Measurements from ENCODE around the gene ATG5.
"Not testable (repeated sequence)": the region's sequence is repeated elsewhere in the genome, so short reads cannot be mapped to it uniquely, and the experiment has no call there.

ATG5 gene

DNA sequence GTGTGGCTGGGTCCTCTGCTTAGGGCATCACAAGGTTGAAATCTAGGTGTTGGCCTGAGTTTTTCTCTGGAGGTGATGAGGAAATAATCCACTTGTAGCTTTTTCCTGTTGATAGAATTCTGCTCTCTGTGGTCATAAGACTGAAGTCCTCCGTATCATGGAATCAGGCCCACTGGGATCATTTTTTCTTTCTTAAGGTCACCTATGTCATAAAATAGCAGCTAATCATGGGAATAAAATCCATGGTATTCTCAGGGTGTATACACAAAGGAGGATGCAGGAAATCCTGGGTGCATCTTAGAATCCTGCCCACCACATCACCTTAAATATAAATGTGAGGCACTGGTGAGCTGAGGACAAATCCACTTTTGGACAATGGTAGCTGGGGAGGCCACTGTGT is 166.7 kb downstream of the ATG5 start:
- Histone ChIP-seq H3K27me3 (no peaks in the 10 kb centered on the region), H3K27ac (no peak overlapping the region), H3K9me3 (no peaks in the 10 kb centered on the region), H3K36me3 (no peaks in the 10 kb centered on the region), H3K4me3 (no peak overlapping the region), H3K4me1 (no peaks in the 10 kb centered on the region)
- no peak for DNase-seq
- TF ChIP-seq, protein P1, sequence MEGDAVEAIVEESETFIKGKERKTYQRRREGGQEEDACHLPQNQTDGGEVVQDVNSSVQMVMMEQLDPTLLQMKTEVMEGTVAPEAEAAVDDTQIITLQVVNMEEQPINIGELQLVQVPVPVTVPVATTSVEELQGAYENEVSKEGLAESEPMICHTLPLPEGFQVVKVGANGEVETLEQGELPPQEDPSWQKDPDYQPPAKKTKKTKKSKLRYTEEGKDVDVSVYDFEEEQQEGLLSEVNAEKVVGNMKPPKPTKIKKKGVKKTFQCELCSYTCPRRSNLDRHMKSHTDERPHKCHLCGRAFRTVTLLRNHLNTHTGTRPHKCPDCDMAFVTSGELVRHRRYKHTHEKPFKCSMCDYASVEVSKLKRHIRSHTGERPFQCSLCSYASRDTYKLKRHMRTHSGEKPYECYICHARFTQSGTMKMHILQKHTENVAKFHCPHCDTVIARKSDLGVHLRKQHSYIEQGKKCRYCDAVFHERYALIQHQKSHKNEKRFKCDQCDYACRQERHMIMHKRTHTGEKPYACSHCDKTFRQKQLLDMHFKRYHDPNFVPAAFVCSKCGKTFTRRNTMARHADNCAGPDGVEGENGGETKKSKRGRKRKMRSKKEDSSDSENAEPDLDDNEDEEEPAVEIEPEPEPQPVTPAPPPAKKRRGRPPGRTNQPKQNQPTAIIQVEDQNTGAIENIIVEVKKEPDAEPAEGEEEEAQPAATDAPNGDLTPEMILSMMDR (IDR thresholded peaks at IDR 0.05), result no peak
- intact Hi-C loops (cut with DNase I; ENCODE audit: low total_unique reads), result no loop called here

DNA sequence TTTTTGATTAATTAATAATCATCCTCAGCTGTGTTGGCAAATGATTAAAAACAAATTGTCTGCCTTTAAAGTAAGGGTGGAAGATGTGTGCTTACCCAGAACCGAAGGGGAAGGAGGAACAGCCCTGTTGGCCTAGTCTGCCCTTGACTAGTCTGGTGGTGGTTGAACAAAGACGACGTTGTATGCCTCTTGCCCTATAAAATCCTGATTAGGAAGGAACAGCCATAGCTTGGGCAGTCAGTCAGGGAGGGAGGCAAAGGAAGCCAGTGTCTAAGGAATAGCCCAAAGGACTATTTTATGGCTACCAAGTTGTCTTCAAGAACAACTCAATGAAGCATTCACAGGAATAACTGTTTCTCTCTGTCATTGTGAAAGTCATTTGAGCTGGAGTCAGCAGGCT is 168.7 kb downstream of the ATG5 start:
- DNase-seq, result no peak
- no peaks in the 10 kb centered on the region for H3K4me1 ChIP-seq
- intact Hi-C loops (cut with DNase I; ENCODE audit: low total_unique reads), result no loop called here
- H3K4me3 ChIP-seq, result no peak overlapping the region
- TF ChIP-seq, protein P1 (IDR thresholded peaks at IDR 0.05), result no peak
- no peaks in the 10 kb centered on the region for H3K27me3 ChIP-seq
- H3K36me3 ChIP-seq, result no peaks in the 10 kb centered on the region
- no peak overlapping the region for H3K27ac ChIP-seq
- no peaks in the 10 kb centered on the region for H3K9me3 ChIP-seq

DNA sequence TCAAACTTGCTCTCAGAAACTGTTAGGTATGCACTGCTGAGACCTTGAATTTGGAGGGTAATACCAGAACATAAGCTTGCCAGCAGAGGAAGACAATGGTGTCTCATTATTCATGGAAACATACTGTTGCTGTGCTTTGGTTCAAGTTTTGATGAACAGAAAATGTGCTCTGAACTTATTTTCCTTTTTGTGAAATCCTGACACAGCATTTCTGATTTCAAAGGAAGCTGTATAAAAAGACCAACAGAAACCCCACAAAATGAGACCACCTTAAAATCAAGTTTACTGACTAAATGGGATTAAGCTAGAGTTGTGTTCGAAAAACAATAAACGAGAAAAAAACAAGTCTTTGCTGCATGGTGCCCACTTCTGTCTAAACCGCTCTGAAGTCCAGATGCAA is 169.1 kb downstream of the ATG5 start:
- H3K9me3 ChIP-seq, result no peaks in the 10 kb centered on the region
- H3K4me1 ChIP-seq, result no peaks in the 10 kb centered on the region
- no peaks in the 10 kb centered on the region for H3K27me3 ChIP-seq
- no peak for DNase-seq
- H3K36me3 ChIP-seq, result no peaks in the 10 kb centered on the region
- intact Hi-C loops (cut with DNase I; ENCODE audit: low total_unique reads), result no loop called here
- TF ChIP-seq, protein P1 (IDR thresholded peaks at IDR 0.05), result no peak
- no peak overlapping the region for H3K27ac ChIP-seq
- H3K4me3 ChIP-seq, result no peak overlapping the region

DNA sequence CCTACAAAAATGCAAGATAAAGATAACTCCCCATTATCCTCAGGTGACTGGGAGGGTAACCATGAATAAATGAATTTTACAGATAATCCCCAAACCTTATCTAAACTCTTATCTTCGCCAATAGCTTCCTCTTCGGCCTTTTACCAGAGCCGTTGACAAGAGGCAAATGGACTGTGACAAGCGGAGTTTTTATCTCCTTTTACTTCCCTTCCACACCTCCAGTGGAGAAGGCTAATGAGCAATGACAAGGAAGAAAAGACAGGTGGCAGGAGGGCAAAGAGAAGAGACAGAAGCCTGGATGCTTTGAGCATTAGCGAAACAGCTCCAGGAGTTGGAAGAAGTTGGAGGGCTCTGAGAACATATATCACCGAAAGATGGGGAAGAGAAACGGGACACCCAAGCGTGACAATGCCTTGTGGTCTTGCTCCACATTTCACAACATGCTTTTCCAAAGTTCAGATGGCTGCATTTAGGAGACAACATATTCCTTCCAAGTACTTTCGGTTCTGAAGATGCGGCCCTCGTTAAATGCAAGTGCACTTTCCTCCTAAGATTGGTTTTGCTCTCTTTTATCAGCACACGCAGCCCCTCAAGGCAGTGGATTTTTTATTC is 170.2 kb downstream of the ATG5 start:
- intact Hi-C loops (cut with DNase I; ENCODE audit: low total_unique reads), result no loop called here
- no peaks in the 10 kb centered on the region for H3K36me3 ChIP-seq
- TF ChIP-seq, protein P1 (IDR thresholded peaks at IDR 0.05), result no peak

DNA sequence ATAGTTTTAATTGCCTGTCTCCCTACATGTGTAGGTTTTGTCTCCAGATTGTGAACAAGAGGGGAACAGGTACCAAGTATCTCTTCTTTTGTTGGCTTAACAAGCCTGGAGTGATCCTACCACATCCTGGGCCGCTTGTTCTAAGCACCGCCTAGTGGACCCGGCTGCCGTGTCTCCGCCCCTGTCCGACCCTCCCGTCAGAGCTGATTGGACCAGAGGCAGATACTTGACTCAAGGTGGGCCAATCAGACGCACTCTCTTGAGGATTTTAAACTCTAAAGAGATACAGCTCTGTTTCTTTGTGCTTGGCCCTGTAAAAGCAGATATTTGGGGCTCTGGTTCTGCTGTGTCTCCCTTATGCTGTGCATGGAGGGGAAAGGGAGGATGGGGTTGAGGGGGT is 171.2 kb downstream of the ATG5 start:
- H3K27me3 ChIP-seq, result no peaks in the 10 kb centered on the region
- no peaks in the 10 kb centered on the region for H3K36me3 ChIP-seq
- TF ChIP-seq, protein P1 (IDR thresholded peaks at IDR 0.05), result no peak
- intact Hi-C loops (cut with DNase I; ENCODE audit: low total_unique reads), result no loop called here
- H3K27ac ChIP-seq, result no peak overlapping the region
- H3K4me1 ChIP-seq, result no peaks in the 10 kb centered on the region
- no peak for DNase-seq
- no peak overlapping the region for H3K4me3 ChIP-seq
- H3K9me3 ChIP-seq, result no peaks in the 10 kb centered on the region

More for the DNA sequence above, 170.2 kb downstream of the ATG5 start:
- Histone ChIP-seq H3K9me3 (no peaks in the 10 kb centered on the region), H3K27me3 (no peaks in the 10 kb centered on the region), H3K27ac (no peak overlapping the region), H3K4me3 (no peak overlapping the region), H3K4me1 (no peaks in the 10 kb centered on the region)
- DNase-seq, result no peak

DNA sequence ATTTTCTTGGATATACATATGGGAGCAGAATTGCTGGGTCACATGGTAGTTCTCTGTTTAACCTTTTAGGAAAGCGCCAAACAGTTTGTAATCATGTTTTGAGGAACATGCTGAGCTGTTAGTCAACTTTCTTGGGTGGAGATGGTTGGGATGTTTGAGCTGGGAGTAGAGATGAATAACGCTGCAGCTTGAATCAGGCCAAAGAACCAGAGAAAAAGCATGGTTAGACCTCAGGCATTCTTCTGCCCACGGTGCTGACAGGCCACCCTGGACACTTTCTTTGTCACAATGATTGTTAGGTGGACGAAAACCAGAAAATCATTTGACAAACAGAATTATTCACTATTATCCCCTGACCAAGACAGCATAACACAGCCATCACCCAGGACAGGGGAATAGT is 172.6 kb downstream of the ATG5 start:
- Histone ChIP-seq H3K4me1 (no peaks in the 10 kb centered on the region), H3K4me3 (no peak overlapping the region), H3K36me3 (no peaks in the 10 kb centered on the region), H3K27me3 (no peaks in the 10 kb centered on the region), H3K9me3 (no peaks in the 10 kb centered on the region), H3K27ac (no peak overlapping the region)
- intact Hi-C loops (cut with DNase I; ENCODE audit: low total_unique reads), result no loop called here
- TF ChIP-seq, protein P1 (IDR thresholded peaks at IDR 0.05), result no peak
- no peak for DNase-seq

DNA sequence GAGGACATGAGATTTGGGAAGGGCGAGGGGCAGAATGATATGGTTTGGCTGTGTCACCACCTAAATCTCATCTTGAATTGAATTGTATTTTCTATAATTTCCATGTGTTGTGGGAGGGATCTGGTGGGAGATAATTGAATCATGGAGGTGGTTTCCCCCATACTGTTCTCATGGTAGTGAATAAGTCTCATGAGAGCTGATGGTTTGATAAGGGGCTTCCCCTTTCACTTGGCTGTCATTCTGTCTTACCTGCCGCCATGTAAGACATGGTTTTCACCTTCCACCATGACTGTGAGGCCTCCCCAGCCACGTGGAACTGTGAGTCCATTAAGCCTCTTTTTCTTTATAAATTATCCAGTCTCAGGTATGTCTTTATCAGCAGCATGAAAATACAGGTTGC is 173.1 kb downstream of the ATG5 start:
- DNase-seq; intact Hi-C loops (cut with DNase I; ENCODE audit: low total_unique reads); H3K27me3 ChIP-seq; H3K36me3 ChIP-seq; H3K27ac ChIP-seq; H3K4me3 ChIP-seq; H3K4me1 ChIP-seq; H3K9me3 ChIP-seq: not testable (repeated sequence)
